Activated CD8-positive, alpha-beta T cell treated with anti-CD3 and anti-CD28 coated beads for 36 hours (primary cell): ENCODE results near the gene ABCD3. TPM values are rescaled to one million over a fixed set of nuclear protein-coding genes. Genes with fewer than 3 reads are reported as not detected.

ENCODE experiments used
- ATAC-seq: fragments of 200-7000 bp; cut with Tn5 transposase; one replicate; pipeline ENCODE4 v1.10.0; 2021; ENCODE audit warnings: mild to moderate bottlenecking, moderate library complexity
- CTCF ChIA-PET: fragments of 350-600 bp; sonication (Branson Sonifier 250); formaldehyde crosslinking; loops from one replicate; lab custom pipeline; 2021; ENCODE audit warnings: antibody characterized with exemption; lab: Charles Lee
- POLR2A ChIA-PET: fragments of 350-600 bp; sonication (Branson Sonifier 250); formaldehyde crosslinking; loops from one replicate; lab custom pipeline; 2021; ENCODE audit warnings: antibody characterized with exemption; lab: Charles Lee
- DNase-seq: peaks from one replicate; pipeline ENCODE4 v3.0.0-alpha.2; 2020
- H3K27ac Mint-ChIP-seq: one replicate; pipeline ENCODE4 v1.8.0; 2021; ENCODE audit warnings: mild to moderate bottlenecking, mixed read lengths
- H3K27me3 Mint-ChIP-seq: one replicate; pipeline ENCODE4 v1.8.0; 2021; ENCODE audit warnings: mixed read lengths
- H3K36me3 Mint-ChIP-seq: one replicate; pipeline ENCODE4 v1.8.0; 2021; ENCODE audit warnings: low read depth, mixed read lengths
- H3K4me1 Mint-ChIP-seq: one replicate; pipeline ENCODE4 v1.8.0; 2021; ENCODE audit warnings: low read depth, mixed read lengths
- H3K4me3 Mint-ChIP-seq: one replicate; pipeline ENCODE4 v1.8.0; 2021; ENCODE audit warnings: mild to moderate bottlenecking, moderate library complexity, mixed read lengths
- H3K9me3 Mint-ChIP-seq: one replicate; pipeline ENCODE4 v1.8.0; 2021; ENCODE audit warnings: mixed read lengths
- intact Hi-C: fragments of 100-400 bp; cut with micrococcal nuclease; formaldehyde crosslinking; loops from one replicate; pipeline ENCODE4 v1.10.0; 2022
- total RNA-seq, 2 experiments: library from RNA; stranded (reverse); gene quantifications; one replicate each; pipeline ENCODE4 v1.2.3, GENCODE V29; 2021
- TF ChIP-seq, protein P1 (sequence below): fragments of 200-600 bp; IDR thresholded peaks from one replicate; pipeline ENCODE4 v1.8.0; 2022; ENCODE audit warnings: antibody characterized with exemption, mild to moderate bottlenecking

Gene ABCD3
- total RNA-seq, 2 experiments from 2014 or later: 31.3 to 31.9 TPM

DNA sequence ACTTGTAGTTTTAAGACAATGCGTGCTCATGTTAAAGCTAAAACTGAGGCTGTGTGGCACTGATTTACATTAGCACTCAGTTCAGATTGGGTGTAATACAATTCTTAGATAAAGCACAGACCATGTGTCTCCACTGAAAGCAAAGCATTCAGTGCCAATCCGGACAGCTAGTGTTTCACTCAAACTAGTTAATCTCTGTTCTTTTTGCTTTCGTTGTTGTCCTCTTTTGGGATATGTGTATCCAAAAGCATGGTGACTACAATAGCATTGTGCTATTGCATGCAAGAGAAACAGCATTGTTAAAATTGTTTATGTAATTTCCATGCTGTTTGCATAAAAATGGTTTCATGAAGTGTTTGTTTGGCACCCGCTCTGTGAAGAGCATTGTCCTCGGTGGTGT, 68.8 kb downstream of the ABCD3 start:
- POLR2A ChIA-PET: no interaction called here
- H3K27me3 Mint-ChIP-seq: no peaks in the 10 kb centered on the region
- no peaks in the 10 kb centered on the region for H3K9me3 Mint-ChIP-seq
- peaks cover 5% of the 10 kb centered on the region for H3K4me1 Mint-ChIP-seq
- no peak overlapping the region for H3K4me3 Mint-ChIP-seq
- TF ChIP-seq, protein P1, sequence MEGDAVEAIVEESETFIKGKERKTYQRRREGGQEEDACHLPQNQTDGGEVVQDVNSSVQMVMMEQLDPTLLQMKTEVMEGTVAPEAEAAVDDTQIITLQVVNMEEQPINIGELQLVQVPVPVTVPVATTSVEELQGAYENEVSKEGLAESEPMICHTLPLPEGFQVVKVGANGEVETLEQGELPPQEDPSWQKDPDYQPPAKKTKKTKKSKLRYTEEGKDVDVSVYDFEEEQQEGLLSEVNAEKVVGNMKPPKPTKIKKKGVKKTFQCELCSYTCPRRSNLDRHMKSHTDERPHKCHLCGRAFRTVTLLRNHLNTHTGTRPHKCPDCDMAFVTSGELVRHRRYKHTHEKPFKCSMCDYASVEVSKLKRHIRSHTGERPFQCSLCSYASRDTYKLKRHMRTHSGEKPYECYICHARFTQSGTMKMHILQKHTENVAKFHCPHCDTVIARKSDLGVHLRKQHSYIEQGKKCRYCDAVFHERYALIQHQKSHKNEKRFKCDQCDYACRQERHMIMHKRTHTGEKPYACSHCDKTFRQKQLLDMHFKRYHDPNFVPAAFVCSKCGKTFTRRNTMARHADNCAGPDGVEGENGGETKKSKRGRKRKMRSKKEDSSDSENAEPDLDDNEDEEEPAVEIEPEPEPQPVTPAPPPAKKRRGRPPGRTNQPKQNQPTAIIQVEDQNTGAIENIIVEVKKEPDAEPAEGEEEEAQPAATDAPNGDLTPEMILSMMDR: no peak
- CTCF ChIA-PET: interaction anchor here (1.0 to 2.9 kb wide), 3 partner anchors 10 to 319 kb away, joined by 3 to 15 read pairs (median 3); no protein-coding TSS in a partner anchor
- H3K27ac Mint-ChIP-seq: no peak overlapping the region
- DNase-seq: no peak
- no peak for ATAC-seq
- peaks cover 36% of the 10 kb centered on the region for H3K36me3 Mint-ChIP-seq
- intact Hi-C loops: no loop called here

DNA sequence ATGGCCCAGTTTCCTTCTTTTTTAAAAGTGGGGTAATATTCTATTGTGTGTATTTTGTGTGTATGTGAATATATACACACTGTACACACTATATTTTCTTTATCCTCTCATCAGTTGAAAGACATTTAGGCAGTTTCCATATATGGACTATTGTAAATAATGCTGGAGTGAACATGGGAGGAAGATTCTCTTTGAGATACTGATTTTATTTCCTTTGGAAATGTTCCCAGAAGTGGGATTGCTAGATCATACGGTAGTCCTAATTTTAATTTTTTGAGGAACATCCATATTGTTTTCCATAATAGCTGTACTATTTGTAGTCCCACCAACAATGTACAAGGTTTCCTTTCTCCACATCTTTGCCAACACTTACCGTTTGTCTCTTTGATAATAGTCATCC, 72.4 kb downstream of the ABCD3 start:
- Mint-ChIP-seq H3K9me3 (no peaks in the 10 kb centered on the region), H3K36me3 (peaks cover 37% of the 10 kb centered on the region), H3K27me3 (no peaks in the 10 kb centered on the region), H3K4me3 (no peak overlapping the region), H3K27ac (no peak overlapping the region), H3K4me1 (peaks cover 5% of the 10 kb centered on the region)
- TF ChIP-seq, protein P1: no peak
- ChIA-PET CTCF (interaction anchor here (1.0 kb wide), 1 partner anchor 9 kb away, joined by 4 read pairs; no protein-coding TSS in a partner anchor), POLR2A (no interaction called here)
- DNase-seq: no peak
- ATAC-seq: no peak
- intact Hi-C loops: no loop called here

DNA sequence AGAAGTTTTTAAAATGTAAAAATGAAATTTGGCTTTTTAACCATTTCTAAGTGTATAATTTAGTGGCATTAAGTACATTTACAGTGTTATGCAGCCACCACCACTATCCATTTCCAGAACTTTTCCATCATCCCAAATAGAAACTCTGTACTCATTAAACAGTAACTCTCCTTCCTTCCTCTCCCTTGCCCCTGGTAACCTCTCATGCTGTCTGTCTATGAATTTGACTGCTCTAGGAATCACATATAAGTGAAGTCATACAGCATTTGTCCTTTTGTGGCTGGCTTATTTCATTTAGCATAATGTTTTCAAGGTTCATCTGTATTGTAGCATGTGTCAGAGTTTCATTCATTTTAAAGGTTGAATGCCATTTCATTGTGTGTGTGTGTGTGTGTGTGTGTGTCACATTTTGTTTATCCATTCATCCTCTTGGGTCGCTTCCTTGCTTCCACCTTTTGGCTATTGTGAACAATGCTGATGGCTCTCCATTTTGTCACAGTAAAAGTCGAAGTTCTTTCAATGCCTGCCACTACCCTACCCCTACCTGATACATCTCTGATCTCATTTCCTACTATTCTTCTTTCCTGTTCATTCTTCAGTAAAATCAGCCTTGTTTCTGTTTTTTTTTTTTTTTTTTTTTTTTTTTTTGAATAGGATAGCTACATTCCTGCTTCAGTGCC, 78.0 kb downstream of the ABCD3 start:
- ATAC-seq (no peak), DNase-seq (no peak)
- POLR2A ChIA-PET: no interaction called here
- Mint-ChIP-seq H3K4me1 (no peaks in the 10 kb centered on the region), H3K27ac (no peak overlapping the region), H3K36me3 (peaks cover 32% of the 10 kb centered on the region), H3K27me3 (no peaks in the 10 kb centered on the region), H3K4me3 (no peak overlapping the region), H3K9me3 (no peaks in the 10 kb centered on the region)
- intact Hi-C loops: no loop called here
- TF ChIP-seq, protein P1: no peak
- CTCF ChIA-PET: interaction anchor here (1.2 to 1.8 kb wide), 2 partner anchors 15 to 309 kb away, joined by 4 read pairs; no protein-coding TSS in a partner anchor

DNA sequence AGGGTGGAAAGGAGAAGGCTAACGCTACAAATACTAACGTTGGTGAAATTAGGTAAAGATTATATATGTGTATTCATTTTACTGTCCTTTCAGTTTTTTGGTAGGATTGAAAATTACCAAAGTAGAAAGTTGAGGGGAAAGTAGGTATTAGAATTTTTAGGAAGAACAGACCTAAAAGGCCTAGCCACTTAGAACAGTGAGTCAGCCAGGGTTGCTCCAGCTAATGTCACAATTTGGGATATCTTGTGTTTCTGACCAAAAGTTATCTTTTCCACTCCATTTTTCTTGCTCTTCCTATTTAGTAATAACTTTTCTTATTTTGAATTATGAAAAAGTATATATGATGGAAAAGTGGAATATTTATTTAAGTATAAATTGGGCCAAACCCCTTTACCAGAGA, 83.2 kb downstream of the ABCD3 start:
- H3K36me3 Mint-ChIP-seq: peaks cover 46% of the 10 kb centered on the region

DNA sequence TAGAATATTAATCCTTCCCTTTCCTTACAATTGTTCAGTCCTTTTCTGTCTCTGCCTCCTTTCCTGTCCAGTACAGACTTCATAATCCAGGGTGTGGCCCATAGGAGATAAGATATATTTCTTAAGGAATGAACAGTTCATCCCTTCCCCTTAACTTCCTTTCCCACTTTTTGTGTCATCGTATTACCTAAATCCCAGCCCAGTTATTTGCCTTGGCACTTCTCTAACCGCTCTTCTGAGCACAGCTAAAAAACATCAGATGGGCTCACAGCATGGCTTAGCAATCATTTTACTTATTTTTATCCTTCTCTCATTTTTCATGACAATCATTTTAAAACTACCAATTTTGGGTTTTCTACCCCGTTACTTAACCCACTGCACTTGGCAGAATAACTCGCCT, 83.7 kb downstream of the ABCD3 start:
- Mint-ChIP-seq H3K4me1 (no peaks in the 10 kb centered on the region), H3K4me3 (no peak overlapping the region), H3K27ac (no peak overlapping the region), H3K27me3 (no peaks in the 10 kb centered on the region), H3K36me3 (peaks cover 47% of the 10 kb centered on the region), H3K9me3 (peaks cover 2% of the 10 kb centered on the region)
- ATAC-seq (no peak), DNase-seq (no peak)
- intact Hi-C loops: no loop called here
- ChIA-PET POLR2A (no interaction called here), CTCF (interaction anchor here (0.8 kb wide), 1 partner anchor 21 kb away, joined by 4 read pairs; no protein-coding TSS in a partner anchor)
- TF ChIP-seq, protein P1: no peak

More for the DNA sequence above, 83.2 kb downstream of the ABCD3 start:
- Mint-ChIP-seq H3K9me3 (peaks cover 2% of the 10 kb centered on the region), H3K27me3 (no peaks in the 10 kb centered on the region), H3K4me1 (no peaks in the 10 kb centered on the region), H3K27ac (no peak overlapping the region), H3K4me3 (no peak overlapping the region)
- ATAC-seq: no peak
- TF ChIP-seq, protein P1: no peak
- ChIA-PET CTCF (no interaction called here), POLR2A (interaction anchor here (0.6 kb wide), 1 partner anchor 176 kb away, joined by 3 read pairs; no protein-coding TSS in a partner anchor)
- intact Hi-C loops: no loop called here
- DNase-seq: no peak
